DMS153 treated with DMSO at 0.1 percent for 48 hours (cell line): ENCODE results near the gene VCP.

Experiments used
- DNase-seq: peaks from one replicate; lab custom pipeline; 2025; ENCODE audit not compliant: unreplicated experiment; lab: John Stamatoyannopoulos, UW

The VCP gene

DNA sequence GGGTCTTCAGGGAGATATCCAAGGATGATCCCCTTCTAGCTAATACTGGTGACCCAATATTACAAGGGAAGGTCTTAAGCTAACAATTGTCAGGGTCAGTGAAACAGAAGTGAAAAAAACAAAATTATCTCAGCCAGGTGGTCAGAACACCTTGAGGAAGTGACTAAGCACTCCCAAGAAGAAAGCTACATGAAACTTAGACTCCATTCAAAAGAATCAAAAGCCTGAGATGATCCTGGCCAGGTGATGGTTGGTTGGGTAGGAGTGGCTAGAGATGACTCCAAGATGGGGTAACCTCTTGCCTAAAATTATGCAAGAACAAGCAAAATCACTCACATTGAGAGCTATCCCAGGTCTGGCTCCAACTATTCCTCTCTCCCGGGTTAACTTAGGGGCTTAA is 5.4 kb downstream of the VCP start:
- no peak for DNase-seq

DNA sequence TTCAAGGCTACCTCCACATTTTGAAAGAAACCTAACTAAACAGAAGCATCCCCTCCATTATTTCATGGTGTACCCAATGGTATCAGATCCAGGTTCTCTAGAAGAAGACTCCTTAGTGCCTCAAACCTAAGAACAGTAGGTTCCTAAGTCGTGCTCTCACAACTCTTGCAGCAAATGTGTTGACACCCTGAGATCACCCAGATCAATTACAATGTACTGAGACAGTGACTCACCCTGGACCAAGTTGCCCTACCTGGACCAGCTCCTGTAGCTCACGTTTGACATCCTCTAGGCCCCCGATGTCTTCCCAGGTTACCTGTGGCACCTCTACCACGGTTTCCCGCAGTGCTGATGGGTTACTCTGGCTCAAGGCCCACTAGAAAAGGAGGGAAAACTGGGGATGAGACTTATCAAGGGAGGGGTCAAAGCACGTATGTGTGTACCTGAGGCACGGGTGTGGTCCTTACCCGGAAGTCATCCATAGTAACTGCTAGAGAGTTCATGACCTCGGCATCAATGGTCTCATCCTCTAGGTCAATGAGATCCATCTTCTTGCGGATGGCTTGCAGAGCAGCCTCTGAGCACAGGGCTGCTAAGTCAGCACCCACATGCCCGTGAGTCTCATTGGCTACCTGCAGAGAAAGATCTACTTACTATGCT is 11.7 kb downstream of the VCP start:
- DNase-seq: no peak

DNA sequence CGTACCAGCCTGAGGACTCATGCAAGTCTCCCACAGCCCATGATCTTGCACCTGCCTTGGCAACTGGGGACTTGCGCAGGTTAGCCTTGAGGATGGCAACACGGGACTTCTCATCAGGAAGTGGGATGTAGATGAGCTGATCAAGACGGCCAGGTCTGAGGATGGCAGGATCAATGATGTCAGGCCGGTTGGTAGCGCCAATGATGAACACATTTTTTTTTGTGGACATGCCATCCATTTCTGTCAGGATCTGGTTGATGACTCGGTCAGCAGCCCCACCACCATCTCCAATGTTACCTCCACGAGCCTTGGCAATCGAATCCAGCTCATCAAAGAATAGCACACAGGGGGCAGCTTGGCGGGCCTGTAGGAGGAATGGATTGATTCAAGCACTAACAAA is 13.0 kb downstream of the VCP start:
- no peak for DNase-seq

DNA sequence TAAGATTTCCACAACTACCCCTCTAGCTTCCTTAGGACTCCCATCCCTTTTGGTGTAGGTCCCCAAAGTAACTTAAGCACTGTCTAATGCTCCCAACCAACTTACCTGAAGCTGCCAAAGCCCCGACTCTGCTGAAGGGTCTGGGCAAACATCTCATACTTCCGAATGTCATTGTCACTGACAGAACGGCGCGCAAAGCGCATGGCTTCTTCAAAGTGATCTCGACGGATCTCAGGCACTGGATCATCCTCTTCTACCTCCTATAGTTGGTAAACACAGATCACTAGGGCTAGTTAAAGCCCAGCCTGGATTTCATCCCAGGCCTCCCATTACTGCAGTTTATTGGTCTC is 15.2 kb downstream of the VCP start:
- DNase-seq: no peak

DNA sequence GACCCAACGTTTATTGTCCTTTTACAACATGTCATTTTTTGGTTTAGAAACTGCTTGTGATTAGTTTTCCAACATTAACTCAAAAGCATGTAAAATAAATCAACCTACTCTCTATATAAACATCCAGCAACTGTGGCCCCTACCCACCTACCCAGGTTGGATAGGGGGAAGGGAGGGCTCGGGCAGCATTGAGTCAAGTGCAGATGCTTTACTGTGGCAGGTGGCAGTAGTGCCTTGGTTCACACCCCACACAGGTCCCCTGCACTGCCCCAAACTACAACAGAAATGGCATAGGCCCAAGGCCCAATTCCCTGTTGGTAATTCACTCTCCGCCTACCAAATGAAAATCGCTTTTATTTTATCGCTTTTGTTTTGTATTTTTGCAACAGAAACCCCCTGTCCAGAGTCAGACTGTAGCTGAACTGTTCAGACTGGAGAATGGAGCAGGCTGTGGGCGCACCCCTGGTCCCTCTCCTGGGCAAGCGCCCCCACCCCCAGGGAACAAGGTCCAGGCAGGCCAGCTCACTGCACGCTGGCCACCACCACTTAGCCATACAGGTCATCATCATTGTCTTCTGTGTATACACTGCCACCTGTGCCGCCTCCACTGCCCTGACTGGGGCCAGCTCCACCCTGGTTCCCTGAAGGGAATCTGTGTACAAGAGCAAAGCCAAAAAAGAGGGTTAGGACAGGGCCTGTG is 15.7 kb downstream of the VCP start:
- no peak for DNase-seq

DNA sequence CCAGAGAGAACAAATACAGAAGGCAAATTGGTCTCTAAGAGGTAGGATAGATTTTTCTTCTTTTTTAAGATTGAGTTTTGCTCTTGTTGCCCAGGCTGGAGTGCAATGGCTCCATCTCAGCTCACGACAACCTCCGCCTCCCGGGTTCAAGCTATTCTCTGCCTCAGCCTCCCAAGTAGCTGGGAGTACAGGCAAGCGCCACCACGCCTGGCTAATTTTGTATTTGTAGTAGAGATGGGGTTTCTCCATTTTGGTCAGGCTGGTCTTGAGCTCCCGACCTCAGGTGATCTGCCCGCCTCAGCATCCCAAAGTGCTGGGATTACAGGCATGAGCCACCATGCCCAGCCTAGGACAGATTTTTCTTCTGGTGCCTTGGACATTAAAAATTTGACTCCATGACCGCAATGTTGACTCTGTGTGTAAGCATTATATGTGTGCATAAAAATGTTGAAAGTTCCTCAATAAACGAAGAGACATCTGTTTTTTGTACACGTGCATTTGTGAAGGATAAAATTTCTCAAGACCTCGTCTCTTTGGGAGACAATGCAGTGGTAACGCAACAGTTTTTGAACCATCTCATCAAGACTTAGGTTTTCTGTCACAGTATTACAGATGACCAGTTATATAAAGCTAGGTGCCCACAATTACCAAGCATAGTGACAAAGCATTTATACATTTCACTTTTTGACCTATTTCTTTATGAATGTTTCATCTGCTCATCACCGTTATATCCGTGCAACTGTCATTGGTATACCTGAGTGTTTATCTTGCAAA is 17.4 kb downstream of the VCP start:
- no peak for DNase-seq

DNA sequence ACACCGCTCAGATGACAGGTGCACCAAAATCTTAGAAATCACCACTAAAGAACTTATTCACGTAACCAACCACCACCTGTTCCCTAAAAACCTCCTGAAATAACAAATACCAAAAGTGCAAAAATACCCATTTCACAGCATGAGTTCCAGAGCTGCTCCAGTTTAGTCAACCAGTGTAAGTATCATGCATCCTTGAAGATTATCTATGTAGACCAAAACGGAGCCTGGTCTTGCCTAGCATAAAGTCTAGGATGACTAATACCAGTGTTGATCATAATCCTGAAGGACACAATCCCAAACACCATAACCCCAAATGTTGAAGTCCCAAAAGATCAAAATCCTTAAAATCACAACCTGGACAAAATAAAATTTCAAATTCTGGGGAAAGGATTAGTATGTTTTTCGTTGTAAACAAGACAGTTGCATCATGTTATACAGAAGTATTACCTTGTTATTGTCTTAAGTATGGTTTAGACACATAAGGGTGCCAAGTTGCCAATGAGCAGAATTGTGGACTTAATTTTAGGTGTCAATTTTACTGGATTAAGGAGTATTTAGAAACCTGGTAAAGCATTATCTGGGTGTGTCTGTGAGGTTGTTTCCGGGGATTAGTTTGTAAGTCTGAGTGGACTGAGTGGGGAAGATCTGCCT is 18.1 kb downstream of the VCP start:
- DNase-seq: no peak

DNA sequence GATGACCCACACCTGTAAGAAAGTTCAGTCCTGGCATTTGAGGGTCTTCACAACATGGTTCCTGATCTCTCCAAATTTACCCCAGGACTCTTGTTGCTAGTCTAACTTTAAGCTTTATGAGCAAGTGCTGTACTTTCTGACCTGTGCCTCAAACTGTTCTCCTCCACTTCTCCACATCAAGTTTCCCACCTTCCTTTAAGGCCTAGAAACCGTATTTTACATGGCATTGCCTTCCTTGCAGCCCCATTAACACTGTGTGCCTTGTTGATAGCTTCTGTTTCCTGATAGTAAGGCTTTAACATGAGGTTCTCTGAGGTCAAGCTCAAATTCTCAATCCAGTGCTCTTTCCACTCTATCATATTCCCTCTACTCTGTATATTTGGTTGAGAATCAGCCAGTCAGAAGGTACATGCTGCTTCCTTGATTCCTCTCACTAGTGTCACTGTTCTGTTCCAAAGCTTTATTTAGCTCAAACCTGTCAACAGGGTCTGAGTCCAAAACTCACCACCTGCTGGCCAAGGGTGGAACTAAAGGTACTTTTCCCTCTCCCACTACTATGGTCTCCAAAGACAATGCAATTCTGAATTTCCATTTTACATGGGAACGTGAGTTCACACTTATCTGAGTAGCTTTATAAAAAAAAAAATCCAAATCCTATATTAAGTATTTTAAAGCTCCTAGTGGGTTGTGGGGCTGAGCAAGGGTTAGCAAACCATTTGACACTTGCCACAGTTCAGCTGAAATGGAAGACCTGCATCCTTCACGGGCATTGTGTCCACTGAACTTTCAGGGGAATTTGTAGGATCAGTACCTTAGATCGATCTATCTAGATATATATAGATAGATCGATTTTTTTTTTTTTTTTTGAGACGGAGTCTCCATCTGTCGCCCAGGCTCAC is 21.1 kb downstream of the VCP start:
- DNase-seq: no peak

DNA sequence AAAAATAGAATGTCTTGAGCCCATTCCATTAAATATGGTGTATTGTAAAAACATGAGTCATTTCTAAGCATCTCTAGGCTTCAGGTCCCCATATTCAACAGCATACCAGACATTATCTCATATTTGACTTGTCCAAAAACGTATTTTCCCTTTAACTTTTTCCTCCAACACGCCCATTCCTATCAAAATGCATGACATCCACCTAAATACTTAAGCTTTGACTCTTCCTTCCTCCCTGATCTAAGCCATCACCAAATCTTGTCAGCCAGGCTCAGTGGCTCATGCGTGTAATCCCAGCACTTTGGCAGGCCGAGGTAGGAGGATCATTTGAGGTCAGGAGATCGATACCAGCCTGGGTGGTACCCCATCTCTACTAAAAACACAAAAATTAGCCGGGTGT is 23.9 kb downstream of the VCP start:
- DNase-seq: no peak

DNA sequence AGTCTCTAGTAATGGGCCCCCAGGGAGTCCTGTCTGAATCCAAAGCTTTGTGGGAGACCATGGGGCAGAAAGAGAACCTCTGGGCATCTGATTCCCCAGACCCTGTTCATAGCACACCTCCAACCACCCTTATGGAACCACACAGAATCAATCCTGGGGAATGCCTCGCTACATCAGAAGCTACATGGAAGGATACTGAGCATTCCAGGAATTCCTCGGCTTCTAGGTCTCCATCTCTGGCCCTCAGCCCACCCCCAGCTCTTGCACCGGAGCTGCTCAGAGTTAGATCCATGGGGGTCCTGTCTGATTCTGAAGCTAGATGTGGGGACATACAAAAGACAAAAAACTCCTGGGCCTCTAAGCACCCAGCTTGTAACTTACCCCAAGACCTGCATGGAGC is 28.4 kb downstream of the VCP start:
- DNase-seq: no peak

DNA sequence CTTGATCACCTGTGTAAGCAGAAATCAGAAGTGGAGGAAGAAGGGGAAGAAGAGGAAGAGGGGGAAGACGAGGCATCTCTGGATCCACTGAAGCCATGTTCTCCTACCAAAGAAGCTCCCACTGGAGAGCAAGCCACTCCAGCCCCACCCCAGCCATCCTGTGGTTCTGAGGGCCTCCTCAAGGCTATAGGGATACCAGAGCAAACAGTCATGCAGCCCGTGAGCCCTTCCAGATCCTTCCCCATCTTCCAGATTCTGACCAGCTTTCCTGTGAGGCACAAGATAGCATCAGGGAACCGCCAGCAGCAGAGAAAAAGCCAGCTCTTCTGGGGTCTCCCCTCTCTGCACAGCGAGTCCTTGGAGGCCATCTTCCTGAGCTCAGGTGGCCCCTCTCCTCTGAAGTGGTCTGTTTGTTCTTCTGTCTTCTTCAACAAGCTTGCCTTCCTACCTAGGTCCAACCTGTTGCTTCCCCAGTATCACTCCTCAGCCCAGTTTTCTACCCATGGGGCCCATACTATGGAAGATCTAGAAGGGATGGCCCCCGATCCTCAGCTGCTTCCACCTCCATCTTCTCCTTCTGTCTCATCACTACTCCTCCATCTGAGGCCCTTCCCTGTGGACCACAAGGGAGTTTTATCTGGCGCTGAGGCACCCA is 29.4 kb downstream of the VCP start:
- no peak for DNase-seq

DNA sequence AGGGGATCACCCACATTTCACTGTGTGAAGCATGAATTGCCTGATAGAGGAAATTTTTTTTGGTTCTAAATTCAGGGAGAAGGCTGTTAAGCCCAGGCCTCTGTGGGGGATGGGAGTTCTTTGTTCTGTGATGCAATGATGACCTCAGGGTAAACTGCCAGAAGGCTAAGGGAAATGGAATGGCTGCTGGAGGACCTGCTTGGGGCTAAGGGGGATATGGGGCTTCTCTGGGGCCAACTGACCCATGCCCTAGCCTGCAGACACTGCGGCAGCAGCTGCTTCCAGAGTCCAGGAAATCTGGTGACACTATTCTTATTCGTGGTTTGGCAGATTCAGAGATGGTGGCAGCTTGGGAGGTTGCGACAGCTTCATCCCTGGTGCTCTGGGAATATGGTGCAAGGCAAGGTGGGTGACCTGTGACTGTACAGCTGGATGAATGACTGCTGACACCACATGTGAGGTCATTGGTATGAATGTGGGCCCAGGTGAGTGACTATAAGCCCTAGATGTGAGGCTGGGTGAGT is 30.3 kb downstream of the VCP start:
- no peak for DNase-seq

DNA sequence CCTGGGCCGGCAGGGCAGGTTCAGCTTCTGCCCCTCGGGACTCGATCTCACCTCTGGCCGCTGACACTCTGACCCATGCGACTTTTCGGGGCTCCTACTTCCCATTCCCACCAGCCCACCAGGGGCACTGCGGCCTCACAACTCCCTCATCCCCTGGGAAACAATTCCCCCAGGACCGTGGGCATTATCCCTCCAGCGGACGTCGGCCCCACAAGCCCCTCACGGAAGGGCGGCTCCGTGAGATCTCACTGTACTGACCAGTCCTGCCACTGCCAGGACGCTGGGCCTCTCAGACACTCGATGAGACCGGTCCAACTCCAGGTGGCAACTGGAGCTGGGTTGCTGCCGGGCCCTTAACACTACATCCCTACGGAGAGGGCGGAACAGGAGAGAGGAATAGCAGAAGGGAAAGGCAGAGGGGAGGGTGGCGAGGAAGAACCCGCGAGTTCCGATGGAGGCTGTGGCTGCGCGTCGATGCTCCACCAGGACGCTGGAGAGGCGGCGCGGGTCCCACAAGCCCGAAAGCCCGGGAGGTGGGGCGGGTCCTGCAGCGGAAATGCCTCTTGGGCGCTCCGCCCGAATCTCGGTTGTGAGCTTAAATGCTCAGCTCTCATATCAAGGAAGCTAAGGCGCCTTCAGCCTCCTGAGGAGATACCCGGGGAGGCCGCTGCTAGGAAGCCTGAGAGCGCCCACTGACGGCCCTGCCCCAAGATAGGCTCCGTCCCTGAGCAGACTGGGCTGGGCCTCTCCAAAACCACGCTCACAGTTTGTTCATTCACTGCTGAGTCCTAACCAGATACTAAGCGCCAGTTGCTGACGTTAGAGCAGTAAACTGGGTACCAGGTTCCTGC is 36.3 kb downstream of the VCP start:
- no peak for DNase-seq

DNA sequence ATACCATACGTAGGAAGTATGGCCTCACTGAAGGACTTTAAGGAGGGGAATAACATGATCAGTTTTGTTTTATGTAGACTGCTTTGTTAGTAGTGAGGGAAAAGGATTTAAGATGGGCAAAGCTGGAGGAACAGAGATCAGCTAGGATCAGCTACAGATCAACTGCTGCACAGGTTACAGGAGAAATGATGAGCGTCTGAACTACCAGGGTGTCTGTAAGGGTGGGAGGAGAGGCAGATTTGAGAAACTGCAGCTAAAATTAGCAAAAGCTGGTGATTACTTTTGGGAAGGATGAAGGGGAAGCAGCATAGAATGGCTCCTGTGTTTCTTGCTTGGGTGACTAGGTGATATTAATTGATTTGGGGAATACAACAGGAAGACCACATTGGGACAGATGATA is 39.3 kb downstream of the VCP start:
- no peak for DNase-seq

DNA sequence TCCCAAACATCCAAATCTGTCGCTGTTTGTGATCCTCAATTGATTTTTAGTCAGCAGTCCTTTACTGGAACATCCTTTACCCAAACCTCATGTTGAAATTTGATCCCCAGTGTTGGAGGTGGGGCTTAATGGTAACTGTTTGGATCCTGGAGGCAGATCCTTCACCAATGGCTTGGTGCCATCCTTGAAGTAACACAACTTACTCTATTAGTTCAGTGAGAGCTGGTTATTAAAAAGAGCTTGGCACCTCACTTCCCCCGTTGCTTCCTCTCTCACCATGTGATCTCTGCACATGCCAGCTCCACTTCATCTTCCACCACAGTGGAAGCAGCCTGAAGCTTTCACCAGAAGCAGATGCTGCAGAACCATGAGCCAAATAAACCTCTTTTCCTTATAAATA is 42.6 kb downstream of the VCP start:
- no peak for DNase-seq

DNA sequence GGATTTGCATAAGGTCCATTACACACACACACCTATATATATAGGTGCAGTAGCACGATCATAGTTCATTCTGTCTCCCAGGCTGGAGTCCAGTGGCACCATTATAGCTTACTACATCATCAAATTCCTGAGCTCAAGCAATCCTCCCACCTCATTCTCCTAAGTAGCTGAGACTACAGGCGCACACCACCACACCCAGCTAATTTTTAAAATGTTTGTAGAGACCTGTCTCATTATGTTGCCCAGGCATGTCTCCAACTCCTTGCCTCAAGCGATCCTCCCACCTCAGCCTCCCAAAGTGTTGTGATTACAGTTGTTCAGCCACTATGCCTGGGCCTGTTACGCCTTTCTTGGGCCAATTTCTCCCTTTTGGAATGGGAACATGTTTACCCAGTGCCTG is 43.2 kb downstream of the VCP start:
- no peak for DNase-seq

DNA sequence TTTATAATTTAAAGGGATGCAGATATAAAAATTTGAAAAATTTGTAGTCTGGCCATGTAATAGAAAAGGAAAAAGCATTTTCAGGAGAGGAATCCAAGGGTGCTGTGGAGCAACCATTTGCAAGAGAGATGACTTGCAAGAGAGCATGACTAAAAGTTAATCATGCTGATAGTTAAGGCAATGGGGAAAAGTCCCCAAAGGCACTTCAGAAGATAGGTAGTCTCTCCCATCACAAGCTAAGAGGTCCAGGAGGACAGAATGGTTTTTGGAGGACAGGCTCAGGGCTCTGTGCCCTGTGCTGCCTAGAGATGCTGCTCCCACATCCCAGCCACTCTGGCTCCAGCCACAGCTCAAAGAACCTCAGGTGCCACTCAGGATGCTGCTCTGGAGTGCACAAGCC is 44.1 kb downstream of the VCP start:
- no peak for DNase-seq

DNA sequence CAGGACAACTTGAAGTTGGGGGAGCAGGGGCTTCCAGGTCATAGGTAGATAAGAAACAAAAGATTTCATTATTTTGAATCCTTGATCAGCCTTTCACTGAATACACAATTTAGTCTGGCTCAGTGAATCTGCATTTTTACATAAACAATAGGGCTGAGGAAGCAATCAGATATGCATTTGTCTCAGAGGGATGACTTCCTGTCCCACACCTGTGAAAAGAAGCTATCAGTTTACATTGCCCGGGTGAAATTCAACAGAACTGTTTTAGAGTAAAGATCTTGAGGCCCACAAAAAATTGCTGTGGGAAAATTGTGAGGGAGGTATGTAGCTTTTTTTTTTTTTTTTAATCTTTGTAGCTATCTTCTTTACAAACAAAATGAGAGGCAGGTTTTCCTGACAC is 44.6 kb downstream of the VCP start:
- no peak for DNase-seq

DNA sequence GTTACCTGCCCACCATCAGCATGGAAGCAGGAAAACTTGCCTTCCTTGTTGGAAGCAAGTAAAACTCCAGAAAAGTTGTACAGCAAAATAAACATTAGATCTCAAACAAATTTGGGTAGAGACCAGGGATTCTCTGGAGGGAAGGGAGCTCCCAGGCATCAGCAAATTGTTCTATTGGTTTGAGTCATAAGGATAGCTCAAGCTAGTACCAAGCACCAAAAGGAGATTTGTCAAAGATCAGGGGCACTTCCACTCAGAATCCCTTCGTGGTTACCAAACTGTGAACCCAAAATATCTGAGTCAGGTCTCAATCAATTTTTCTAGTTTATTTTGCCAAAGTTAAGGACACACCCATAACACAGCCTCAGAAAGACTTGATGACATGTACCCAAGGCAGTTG is 45.1 kb downstream of the VCP start:
- DNase-seq: no peak
